COR-L47 (cell line): ENCODE measurements around the gene KIAA1549.
A peak's percentile ranks its signal among the peaks of the same experiment; 100 is the strongest.
"Not testable (repeated sequence)": the region's sequence is repeated elsewhere in the genome, so short reads cannot be mapped to it uniquely, and the experiment has no call there.

ENCODE experiments used
- DNase-seq: peaks from one replicate; lab custom pipeline; 2025; lab: John Stamatoyannopoulos, UW

The KIAA1549 gene

GRCh38 chr7:138943061-138943460 is 38.1 kb downstream of the KIAA1549 start:
- DNase-seq = no peak

GRCh38 chr7:138941545-138941944 is 39.6 kb downstream of the KIAA1549 start:
- DNase-seq = no peak

- DNase-seq = not testable (repeated sequence)
Measured at GRCh38 chr7:138940602-138941001, 40.6 kb downstream of the KIAA1549 start.

GRCh38 chr7:138937484-138937883 is 43.7 kb downstream of the KIAA1549 start:
- DNase-seq = no peak

- peak; percentile 58 for DNase-seq
Measured at GRCh38 chr7:138935465-138936011, 45.7 kb downstream of the KIAA1549 start.

- no peak for DNase-seq
Measured at GRCh38 chr7:138934861-138935260, 46.3 kb downstream of the KIAA1549 start.

GRCh38 chr7:138934367-138934766 is 46.8 kb downstream of the KIAA1549 start:
- DNase-seq = no peak

GRCh38 chr7:138932870-138933269 is 48.3 kb downstream of the KIAA1549 start:
- DNase-seq = no peak

GRCh38 chr7:138932427-138932826 is 48.8 kb downstream of the KIAA1549 start:
- no peak for DNase-seq

GRCh38 chr7:138929969-138930368 is 51.2 kb downstream of the KIAA1549 start:
- no peak for DNase-seq

- DNase-seq = no peak
Measured at GRCh38 chr7:138926241-138926612, 55.0 kb downstream of the KIAA1549 start.

- no peak for DNase-seq
Measured at GRCh38 chr7:138924501-138925225, 56.5 kb downstream of the KIAA1549 start.

GRCh38 chr7:138921277-138921676 is 59.9 kb downstream of the KIAA1549 start:
- no peak for DNase-seq

- no peak for DNase-seq
Measured at GRCh38 chr7:138919911-138920310, 61.3 kb downstream of the KIAA1549 start.

GRCh38 chr7:138919216-138919615 is 62.0 kb downstream of the KIAA1549 start:
- no peak for DNase-seq

GRCh38 chr7:138918756-138919155 is 62.4 kb downstream of the KIAA1549 start:
- DNase-seq = no peak

GRCh38 chr7:138918176-138918575 is 63.0 kb downstream of the KIAA1549 start:
- no peak for DNase-seq

GRCh38 chr7:138917771-138918170 is 63.4 kb downstream of the KIAA1549 start:
- DNase-seq = no peak

- no peak for DNase-seq
Measured at GRCh38 chr7:138916731-138917130, 64.5 kb downstream of the KIAA1549 start.

GRCh38 chr7:138916275-138916674 is 64.9 kb downstream of the KIAA1549 start:
- no peak for DNase-seq

- DNase-seq = no peak
Measured at GRCh38 chr7:138913783-138914182, 67.4 kb downstream of the KIAA1549 start.

GRCh38 chr7:138911007-138911406 is 70.2 kb downstream of the KIAA1549 start:
- no peak for DNase-seq

GRCh38 chr7:138907850-138908249 is 73.3 kb downstream of the KIAA1549 start:
- no peak for DNase-seq
